K562 (cell line): ENCODE results near the gene CAMSAP2. TPM values are rescaled to one million over a fixed set of nuclear protein-coding genes. Genes with fewer than 3 reads are reported as not detected.
A peak's percentile ranks its signal among the peaks of the same experiment; 100 is the strongest.

Source experiments
- ATAC-seq: fragments of 200-7000 bp; cut with Tn5 transposase; 3 replicates; pipeline ENCODE4 v1.9.1; 2020; ENCODE audit warnings: moderate library complexity
- BruUV-seq: library from RNA; stranded (reverse); fragments of 400-500 nt; replicated peaks from 2 replicates; lab custom pipeline; 2021; lab: Mats Ljungman, UMichigan
- CTCF ChIA-PET: fragments of 300-600 bp; formaldehyde crosslinking; extraction: SDS; loops from one replicate; lab custom pipeline; 2021; ENCODE audit warnings: low intra/inter-chr PET ratio; lab: Yijun Ruan, JAX
- POLR2A ChIA-PET: fragments of 300-600, 350-650 bp; sonication (Branson Sonifier 250); formaldehyde crosslinking; extraction: SDS; loops from one replicate; lab custom pipeline; 2021; ENCODE audit warnings: antibody characterized with exemption, inconsistent platforms; lab: Yijun Ruan, JAX
- DNase-seq, 4 experiments: peaks; one replicate each; pipeline versions ENCODE4 v3.0.0 to v3.0.0-alpha.2; 2011 to 2018; ENCODE audit warnings: low spot score in 3 of 4, mixed read lengths in 3 of 4; ENCODE audit errors: extremely low read depth in 1 of 4
- FAIRE-seq: peaks from 2 replicates; lab custom pipeline; 2011; peaks lifted over from hg19 to GRCh38; lab: Jason Lieb, UNC
- H2AFZ ChIP-seq: 2 replicates; pipeline ENCODE4 v1.6.0; 2011; ENCODE audit warnings: low read depth, low read length, control low read depth, inconsistent platforms
- H3K27ac ChIP-seq: fragments of 200-600 bp; 3 replicates; pipeline ENCODE4 v1.8.0; 2011; ENCODE audit warnings: low read depth, mild to moderate bottlenecking, control low read depth, inconsistent platforms, low read length, moderate library complexity, mixed read lengths; ENCODE audit errors: extremely low read depth
- H3K27me3 ChIP-seq, 2 experiments: fragments of 300-600 bp in 1 of 2; 2 replicates in 1 of 2; 3 replicates in 1 of 2; pipeline versions ENCODE4 v1.6.0 to v1.8.0; 2011; ENCODE audit warnings: inconsistent platforms in 2 of 2, low read length in 2 of 2, mild to moderate bottlenecking in 1 of 2, mixed read lengths in 1 of 2, moderate library complexity in 1 of 2; ENCODE audit not compliant: control insufficient read depth in 2 of 2, insufficient read depth in 2 of 2
- H3K36me3 ChIP-seq: fragments of 300-600 bp; 3 replicates; pipeline ENCODE4 v1.8.0; 2011; ENCODE audit warnings: mild to moderate bottlenecking, low read length, inconsistent platforms; ENCODE audit not compliant: control insufficient read depth, insufficient read depth
- H3K4me1 ChIP-seq, 2 experiments: fragments of 200-600 bp in 1 of 2; replicated peaks in 1 of 2; 2 replicates in 1 of 2; 3 replicates in 1 of 2; pipeline versions ENCODE4 v1.5.1 to v1.8.0; 2011; ENCODE audit warnings: inconsistent platforms in 2 of 2, low read length in 2 of 2, mild to moderate bottlenecking in 1 of 2, mixed read lengths in 1 of 2, moderate library complexity in 1 of 2; ENCODE audit not compliant: control insufficient read depth in 2 of 2, insufficient read depth in 2 of 2
- H3K4me2 ChIP-seq: 2 replicates; pipeline ENCODE4 v1.6.1; 2011; ENCODE audit warnings: low read length, control low read depth, inconsistent platforms, mixed read lengths; ENCODE audit not compliant: insufficient read depth
- H3K4me3 ChIP-seq: fragments of 200-600 bp; sonication (generic), shearing (Covaris generic); 2 replicates; pipeline ENCODE4 v1.5.1; 2016; ENCODE audit warnings: control low read depth, inconsistent platforms
- H3K79me2 ChIP-seq: fragments of 200-600 bp; 3 replicates; pipeline ENCODE4 v1.8.0; 2011; ENCODE audit warnings: low read length, inconsistent platforms; ENCODE audit not compliant: control insufficient read depth, insufficient read depth
- H3K9ac ChIP-seq, 2 experiments: 2 replicates each; pipeline versions ENCODE4 v1.6.0 to v1.6.1; 2011; ENCODE audit warnings: low read depth in 2 of 2, low read length in 2 of 2, control low read depth in 1 of 2, inconsistent platforms in 1 of 2, mild to moderate bottlenecking in 1 of 2, mixed read lengths in 1 of 2; ENCODE audit not compliant: insufficient read depth in 1 of 2
- H3K9me1 ChIP-seq: one replicate; pipeline ENCODE4 v1.6.0; 2011; ENCODE audit warnings: inconsistent platforms, mild to moderate bottlenecking, low read length, moderate library complexity; ENCODE audit not compliant: control insufficient read depth, insufficient read depth
- H3K9me3 ChIP-seq: replicated peaks from 2 replicates; pipeline ENCODE4 v1.5.1; 2011; ENCODE audit warnings: low read depth, low read length, inconsistent platforms; ENCODE audit not compliant: control insufficient read depth, insufficient read depth
- H4K20me1 ChIP-seq: replicated peaks from 2 replicates; pipeline ENCODE4 v1.6.1; 2011; ENCODE audit warnings: low read length, inconsistent platforms, mixed read lengths; ENCODE audit not compliant: control insufficient read depth, insufficient read depth
- AFF4 ChIP-seq: sonication (generic); formaldehyde crosslinking; IDR thresholded peaks from 2 replicates; pipeline ENCODE4 v1.8.0; 2023; ENCODE audit warnings: mild to moderate bottlenecking, missing genetic modification reagents
- CBX1 ChIP-seq: sonication (generic); IDR thresholded peaks from 2 replicates; pipeline ENCODE4 v1.6.1; 2016; ENCODE audit warnings: antibody characterized with exemption, low read depth, mild to moderate bottlenecking
- CEBPB ChIP-seq: fragments of 450-650 bp; IDR thresholded peaks from 2 replicates; pipeline ENCODE4 v1.6.1; 2016; ENCODE audit warnings: missing genetic modification characterization, missing compliant biosample characterization
- CEBPG ChIP-seq, 3 experiments: fragments of 200-800 bp in 1 of 3; sonication (Bioruptor generic) in 1 of 3; sonication (generic) in 1 of 3; formaldehyde crosslinking in 1 of 3; IDR thresholded peaks in 2 of 3; conservative IDR thresholded peaks in 1 of 3; 2 replicates each; pipeline versions ENCODE4 v1.6.1 to v1.8.0; 2016 to 2022; ENCODE audit warnings: missing compliant biosample characterization in 2 of 3, missing genetic modification characterization in 2 of 3, mild to moderate bottlenecking in 1 of 3, missing genetic modification reagents in 1 of 3
- MAFG ChIP-seq: fragments of 450-650 bp; conservative IDR thresholded peaks from 2 replicates; pipeline ENCODE4 v1.6.1; 2016; ENCODE audit warnings: missing genetic modification characterization, missing compliant biosample characterization
- NCOA2 ChIP-seq, 2 experiments: fragments of 450-650 bp; IDR thresholded peaks; 2 replicates each; pipeline ENCODE4 v1.6.1; 2018; ENCODE audit warnings: mild to moderate bottlenecking in 2 of 2, moderate library complexity in 1 of 2; ENCODE audit not compliant: partially characterized antibody in 2 of 2
- PTRF ChIP-seq: fragments of 450-650 bp; IDR thresholded peaks from 2 replicates; pipeline ENCODE4 v1.6.1; 2016; ENCODE audit warnings: mild to moderate bottlenecking, missing genetic modification characterization, missing compliant biosample characterization
- ZNF507 ChIP-seq: conservative IDR thresholded peaks from 2 replicates; pipeline ENCODE4 v1.6.1; 2017; ENCODE audit warnings: missing genetic modification characterization, missing compliant biosample characterization
- WGBS: fragments of 100-300 bp; shearing (Covaris generic); methylation state at CpG from one replicate; pipeline ENCODE4 v1.1.6; 2016; ENCODE audit warnings: low coverage, mixed read lengths; ENCODE audit not compliant: insufficient coverage; ENCODE audit errors: missing lambda C conversion rate; 5-methylcytosine and 5-hydroxymethylcytosine counted together
- in situ Hi-C: fragments of 300-500 bp; cut with MboI; formaldehyde crosslinking; loops from 4 replicates; pipeline ENCODE4 v1.15.0; 2018; ENCODE audit warnings: inconsistent platforms, mixed read lengths
- intact Hi-C: fragments of 100-400 bp; cut with micrococcal nuclease; formaldehyde crosslinking; loops from 2 replicates; pipeline ENCODE4 v1.14.2; 2022
- polyA plus RNA-seq, 8 experiments: library from polyadenylated mRNA; depleted of rRNA in 4 of 8; stranded (reverse) in 5 of 8; unstranded in 3 of 8; fragments of >200 nt; fragmentation: Nextera tagmentation in 2 of 8; fragmentation: Illumina TruSeq in 1 of 8; extraction: Ambion mirVana in 2 of 8; extraction: Trizol in 1 of 8; gene quantifications; 2 replicates each; pipeline versions ENCODE4 v1.2.1 to v1.2.3, GENCODE V29; 2011 to 2014; ENCODE audit warnings: inconsistent platforms in 1 of 8, missing spikeins in 1 of 8
- total RNA-seq, 7 experiments: library from RNA; depleted of rRNA in 6 of 7; stranded (reverse); fragments of >200 nt in 6 of 7; fragmentation: Illumina TruSeq in 2 of 7; extraction: Trizol in 2 of 7; gene quantifications; 2 replicates each; pipeline versions ENCODE4 v1.2.1 to v1.2.3, GENCODE V29; 2011 to 2021; ENCODE audit warnings: low replicate concordance in 1 of 7
- TF ChIP-seq, protein P1 (sequence below): fragments of 250-450 bp; sonication (Bioruptor Pico); IDR thresholded peaks from 2 replicates; pipeline ENCODE4 v1.4.0; 2020; ENCODE audit warnings: mild to moderate bottlenecking

The CAMSAP2 gene
- total and polyA plus RNA-seq, 9 of the 15 experiments (the other 6 are each of a cell fraction or from before 2014, with no cell fraction given) = 1.4 to 7.5 (median 2.7) TPM

DNA sequence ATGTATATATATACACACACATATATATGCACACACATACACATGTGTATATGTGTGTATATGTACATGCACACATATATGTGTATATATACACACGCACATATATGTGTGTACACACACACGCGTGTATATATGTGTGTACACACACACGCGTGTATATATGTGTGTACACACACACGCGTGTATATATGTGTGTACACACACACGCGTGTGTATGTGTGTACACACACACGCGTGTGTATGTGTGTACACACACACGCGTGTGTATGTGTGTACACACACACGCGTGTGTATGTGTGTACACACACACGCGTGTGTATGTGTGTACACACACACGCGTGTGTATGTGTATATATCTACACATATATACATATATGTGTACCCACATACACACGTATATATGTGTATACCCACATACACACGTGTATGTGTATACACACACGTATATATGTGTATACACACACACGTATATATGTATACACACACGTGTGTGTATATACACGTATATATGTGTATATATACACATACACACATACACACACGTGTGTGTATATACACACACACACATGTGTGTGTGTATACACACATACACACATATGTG is 78.0 kb downstream of the CAMSAP2 start (continued):
- TF ChIP-seq, protein P1, sequence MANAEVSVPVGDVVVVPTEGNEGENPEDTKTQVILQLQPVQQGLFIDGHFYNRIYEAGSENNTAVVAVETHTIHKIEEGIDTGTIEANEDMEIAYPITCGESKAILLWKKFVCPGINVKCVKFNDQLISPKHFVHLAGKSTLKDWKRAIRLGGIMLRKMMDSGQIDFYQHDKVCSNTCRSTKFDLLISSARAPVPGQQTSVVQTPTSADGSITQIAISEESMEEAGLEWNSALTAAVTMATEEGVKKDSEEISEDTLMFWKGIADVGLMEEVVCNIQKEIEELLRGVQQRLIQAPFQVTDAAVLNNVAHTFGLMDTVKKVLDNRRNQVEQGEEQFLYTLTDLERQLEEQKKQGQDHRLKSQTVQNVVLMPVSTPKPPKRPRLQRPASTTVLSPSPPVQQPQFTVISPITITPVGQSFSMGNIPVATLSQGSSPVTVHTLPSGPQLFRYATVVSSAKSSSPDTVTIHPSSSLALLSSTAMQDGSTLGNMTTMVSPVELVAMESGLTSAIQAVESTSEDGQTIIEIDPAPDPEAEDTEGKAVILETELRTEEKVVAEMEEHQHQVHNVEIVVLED = peak; percentile 45; the same call in 1 of the 2 replicates
- TF ChIP-seq, all 486 proteins: peak for 15; not testable (repeated sequence) for 471

DNA sequence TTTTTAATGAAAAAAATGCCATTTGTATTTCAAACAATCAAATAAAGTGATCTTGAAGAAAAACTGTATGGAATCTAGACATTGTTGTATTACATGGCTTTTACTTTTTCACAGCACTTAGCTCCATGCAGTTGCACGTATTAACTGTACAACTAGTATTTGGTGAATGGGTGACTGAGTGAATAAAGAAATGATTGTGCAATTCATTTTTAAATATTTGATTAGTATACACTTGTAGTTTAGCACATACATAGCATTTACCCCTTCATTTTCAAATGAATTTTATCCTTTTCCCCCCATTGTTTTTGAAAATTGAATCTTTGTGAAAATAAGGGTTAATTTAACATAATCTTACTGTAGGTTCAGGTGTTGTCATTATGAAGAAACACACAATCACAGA is 79.6 kb downstream of the CAMSAP2 start:
- in situ Hi-C loops = no loop called here
- no peaks in the 10 kb centered on the region for H3K9me1 ChIP-seq
- TF ChIP-seq CEBPG (CRISPR knock-in tag; IDR thresholded peaks at IDR 0.05) = no peak
- peak in 1 of 2 experiments; percentile 66; a peak in 3 of 4 replicates for TF ChIP-seq CEBPG (tag; conservative IDR thresholded peaks at IDR 0.05 in 1 of 2, IDR thresholded peaks at IDR 0.05 in 1 of 2)
- no peak for TF ChIP-seq NCOA2 (IDR thresholded peaks at IDR 0.05; ENCODE audit: partially characterized antibody in 2 of 2)
- peak; percentile 62 for TF ChIP-seq CEBPB (tag)
- no peak for TF ChIP-seq ZNF507 (tag)
- no peak for TF ChIP-seq AFF4 (CRISPR knock-in tag)
- TF ChIP-seq PTRF (tag) = no peak
- no peak for TF ChIP-seq MAFG
- TF ChIP-seq CBX1 = no peak
- H3K36me3 ChIP-seq = no peaks in the 10 kb centered on the region
- no TSS peak for BruUV-seq
- no peaks in the 10 kb centered on the region for H3K27me3 ChIP-seq
- intact Hi-C loops = no loop called here
- H4K20me1 ChIP-seq = no peaks in the 10 kb centered on the region
- H2AFZ ChIP-seq = no peak overlapping the region
- CTCF ChIA-PET = no interaction called here
- POLR2A ChIA-PET = no interaction called here
- ATAC-seq (no peak), DNase-seq (no peak), FAIRE-seq (no peak)
- no peak overlapping the region for H3K4me3 ChIP-seq
- H3K9ac ChIP-seq = no peak overlapping the region
- no peaks in the 10 kb centered on the region for H3K4me1 ChIP-seq
- H3K4me2 ChIP-seq = no peak overlapping the region
- no peak overlapping the region for H3K27ac ChIP-seq
- WGBS = 59% methylated on average over 1 of the region's 1 CpG
- no peaks in the 10 kb centered on the region for H3K9me3 ChIP-seq
- no peaks in the 10 kb centered on the region for H3K79me2 ChIP-seq
